ENCODE measurements around the gene GAPVD1. TPM values are rescaled to one million over a fixed set of nuclear protein-coding genes. Genes with fewer than 3 reads are reported as not detected.
"Not testable (repeated sequence)": the region's sequence is repeated elsewhere in the genome, so short reads cannot be mapped to it uniquely, and the experiment has no call there.

GAPVD1 gene
- total RNA-seq, 2 donors from 2014 or later = 82.8 to 105 TPM

GRCh38 chr9:125399165-125399564, 137.5 kb downstream of the GAPVD1 start:
- ATAC-seq (ENCODE audit: insufficient number of reproducible peaks, low FRiP score, low read depth) (no peak), DNase-seq (ENCODE audit: low spot score) (no peak)
- Histone ChIP-seq H3K9me3 (no peaks in the 10 kb centered on the region), H3K27ac (no peak overlapping the region), H3K4me1 (ENCODE audit: control insufficient read depth in 1 of 2, low read depth in 2 of 2) (no peaks in the 10 kb centered on the region), H3K4me3 (no peak overlapping the region), H3K27me3 (replicated peaks; ENCODE audit: insufficient read depth) (no peaks in the 10 kb centered on the region), H3K36me3 (no peaks in the 10 kb centered on the region)
- TF ChIP-seq, protein P1, sequence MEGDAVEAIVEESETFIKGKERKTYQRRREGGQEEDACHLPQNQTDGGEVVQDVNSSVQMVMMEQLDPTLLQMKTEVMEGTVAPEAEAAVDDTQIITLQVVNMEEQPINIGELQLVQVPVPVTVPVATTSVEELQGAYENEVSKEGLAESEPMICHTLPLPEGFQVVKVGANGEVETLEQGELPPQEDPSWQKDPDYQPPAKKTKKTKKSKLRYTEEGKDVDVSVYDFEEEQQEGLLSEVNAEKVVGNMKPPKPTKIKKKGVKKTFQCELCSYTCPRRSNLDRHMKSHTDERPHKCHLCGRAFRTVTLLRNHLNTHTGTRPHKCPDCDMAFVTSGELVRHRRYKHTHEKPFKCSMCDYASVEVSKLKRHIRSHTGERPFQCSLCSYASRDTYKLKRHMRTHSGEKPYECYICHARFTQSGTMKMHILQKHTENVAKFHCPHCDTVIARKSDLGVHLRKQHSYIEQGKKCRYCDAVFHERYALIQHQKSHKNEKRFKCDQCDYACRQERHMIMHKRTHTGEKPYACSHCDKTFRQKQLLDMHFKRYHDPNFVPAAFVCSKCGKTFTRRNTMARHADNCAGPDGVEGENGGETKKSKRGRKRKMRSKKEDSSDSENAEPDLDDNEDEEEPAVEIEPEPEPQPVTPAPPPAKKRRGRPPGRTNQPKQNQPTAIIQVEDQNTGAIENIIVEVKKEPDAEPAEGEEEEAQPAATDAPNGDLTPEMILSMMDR (IDR thresholded peaks at IDR 0.05) = no peak

DNA sequence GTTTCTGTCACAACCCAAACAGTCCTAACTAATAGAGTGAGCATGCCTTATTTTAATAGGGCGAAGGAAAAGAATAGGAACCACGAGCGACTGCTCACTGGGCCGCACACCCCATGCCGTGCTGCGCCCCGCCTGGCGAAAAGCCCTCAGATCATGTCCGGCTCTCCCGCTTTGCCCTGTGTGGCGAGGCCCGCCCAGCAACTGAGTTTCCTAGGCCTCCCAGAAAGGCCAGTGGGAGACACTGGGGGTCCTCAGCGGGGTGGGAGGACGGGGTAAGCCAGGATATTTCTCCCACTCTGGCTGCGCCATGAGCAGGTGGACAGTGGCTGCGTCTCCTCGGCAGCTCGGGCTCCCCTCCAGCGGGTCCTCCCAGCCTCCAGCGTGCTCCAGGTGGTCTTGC, 138.0 kb downstream of the GAPVD1 start:
- no peak overlapping the region for H3K27ac ChIP-seq
- H3K4me3 ChIP-seq = no peak overlapping the region
- H3K36me3 ChIP-seq = no peaks in the 10 kb centered on the region
- no peaks in the 10 kb centered on the region for H3K9me3 ChIP-seq
- no peaks in the 10 kb centered on the region for H3K4me1 ChIP-seq (ENCODE audit: control insufficient read depth in 1 of 2, low read depth in 2 of 2)
- H3K27me3 ChIP-seq (replicated peaks; ENCODE audit: insufficient read depth) = no peaks in the 10 kb centered on the region
- DNase-seq (ENCODE audit: low spot score) = no peak
- TF ChIP-seq, protein P1 (IDR thresholded peaks at IDR 0.05) = no peak
- ATAC-seq (ENCODE audit: insufficient number of reproducible peaks, low FRiP score, low read depth) = no peak

GRCh38 chr9:125400232-125400631, 138.6 kb downstream of the GAPVD1 start:
- H3K36me3 ChIP-seq; H3K27me3 ChIP-seq (replicated peaks; ENCODE audit: insufficient read depth); H3K9me3 ChIP-seq; ATAC-seq (ENCODE audit: insufficient number of reproducible peaks, low FRiP score, low read depth); H3K4me3 ChIP-seq; DNase-seq (ENCODE audit: low spot score); H3K27ac ChIP-seq; H3K4me1 ChIP-seq (ENCODE audit: control insufficient read depth in 1 of 2, low read depth in 2 of 2): not testable (repeated sequence)

DNA sequence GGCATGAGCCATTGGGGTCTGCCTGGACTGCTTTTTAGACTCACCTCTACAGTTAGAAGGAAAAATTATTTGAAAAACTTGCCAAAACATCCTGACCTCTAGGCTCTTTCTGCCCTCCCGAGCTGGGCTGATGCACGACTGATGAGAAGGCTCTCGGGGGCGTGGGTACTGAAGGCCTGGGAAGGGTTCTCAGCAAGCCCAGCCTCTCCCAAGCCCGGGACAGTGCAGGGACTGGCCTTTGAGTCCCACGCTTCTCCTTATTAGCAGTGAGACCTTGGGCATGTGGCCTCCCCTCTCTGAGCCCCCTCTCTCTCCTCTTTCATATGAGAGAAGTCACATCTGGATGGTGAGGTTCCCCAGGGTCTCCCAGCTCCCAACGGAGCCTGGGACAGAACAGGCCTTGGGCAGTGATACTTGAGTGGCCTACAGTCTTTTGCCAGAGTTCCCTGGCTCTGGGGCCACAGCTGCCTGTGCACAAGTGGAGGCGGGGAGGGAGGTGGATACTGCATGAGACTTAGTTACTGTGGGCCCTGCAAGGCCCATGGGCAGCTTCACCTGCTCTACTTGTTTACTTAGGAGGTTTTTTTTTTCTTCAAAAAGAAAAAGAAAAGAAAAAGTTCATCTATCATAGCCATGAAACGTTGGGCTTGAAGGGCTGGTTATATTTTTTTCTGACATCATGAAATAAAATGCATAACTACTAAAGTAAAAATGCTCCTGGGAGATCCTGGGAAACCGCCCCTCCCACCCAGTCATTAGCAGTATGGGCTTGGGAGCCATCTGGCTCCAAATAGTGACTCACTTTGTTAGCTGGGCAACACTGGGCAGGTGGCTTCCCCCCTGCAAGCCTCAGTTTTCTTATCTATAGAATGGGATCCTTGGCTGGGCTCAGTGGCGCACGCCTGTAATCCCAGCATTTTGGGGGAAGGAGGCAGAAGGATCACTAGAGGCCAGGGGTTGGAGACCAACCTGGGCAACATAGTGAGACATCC, 139.4 kb downstream of the GAPVD1 start:
- Histone ChIP-seq H3K27me3 (replicated peaks; ENCODE audit: insufficient read depth) (no peaks in the 10 kb centered on the region), H3K4me3 (no peak overlapping the region), H3K27ac (no peak overlapping the region), H3K36me3 (no peaks in the 10 kb centered on the region), H3K9me3 (no peaks in the 10 kb centered on the region), H3K4me1 (ENCODE audit: control insufficient read depth in 1 of 2, low read depth in 2 of 2) (no peaks in the 10 kb centered on the region)
- ATAC-seq (ENCODE audit: insufficient number of reproducible peaks, low FRiP score, low read depth) (no peak), DNase-seq (ENCODE audit: low spot score) (no peak)
- TF ChIP-seq, protein P1 (IDR thresholded peaks at IDR 0.05) = no peak

DNA sequence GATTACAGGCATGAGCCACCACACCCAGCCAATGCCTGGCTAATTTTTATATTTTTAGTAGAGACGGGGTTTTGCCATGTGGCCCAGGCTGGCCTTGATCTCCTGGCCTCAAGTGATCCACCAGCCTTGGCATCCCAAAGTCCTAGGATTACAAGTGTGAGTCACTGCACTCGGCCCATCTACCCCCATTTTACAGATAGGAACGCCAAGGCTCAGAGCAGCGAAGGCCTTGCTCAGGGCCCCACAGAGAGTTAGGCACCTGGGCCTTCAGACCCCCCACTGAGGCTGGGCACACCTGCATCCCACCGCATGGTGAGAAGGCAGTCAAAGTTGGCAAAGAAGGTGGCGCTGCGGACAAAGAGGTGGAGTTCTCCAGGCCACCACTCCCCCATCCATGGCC, 143.1 kb downstream of the GAPVD1 start:
- ATAC-seq (ENCODE audit: insufficient number of reproducible peaks, low FRiP score, low read depth) (no peak), DNase-seq (ENCODE audit: low spot score) (no peak)
- TF ChIP-seq, protein P1 (IDR thresholded peaks at IDR 0.05) = no peak
- no peaks in the 10 kb centered on the region for H3K9me3 ChIP-seq
- H3K36me3 ChIP-seq = no peaks in the 10 kb centered on the region
- H3K27me3 ChIP-seq (replicated peaks; ENCODE audit: insufficient read depth) = no peaks in the 10 kb centered on the region
- H3K27ac ChIP-seq = no peak overlapping the region
- H3K4me3 ChIP-seq = no peak overlapping the region
- H3K4me1 ChIP-seq (ENCODE audit: control insufficient read depth in 1 of 2, low read depth in 2 of 2) = peaks cover 3 to 7% of the 10 kb centered on the region in 2 donors
